Measurements from ENCODE around the gene OR2A12. TPM values are rescaled to one million over a fixed set of nuclear protein-coding genes. Genes with fewer than 3 reads are reported as not detected.

Gene OR2A12
- total RNA-seq, 1 experiment from 2014 or later = not detected

DNA sequence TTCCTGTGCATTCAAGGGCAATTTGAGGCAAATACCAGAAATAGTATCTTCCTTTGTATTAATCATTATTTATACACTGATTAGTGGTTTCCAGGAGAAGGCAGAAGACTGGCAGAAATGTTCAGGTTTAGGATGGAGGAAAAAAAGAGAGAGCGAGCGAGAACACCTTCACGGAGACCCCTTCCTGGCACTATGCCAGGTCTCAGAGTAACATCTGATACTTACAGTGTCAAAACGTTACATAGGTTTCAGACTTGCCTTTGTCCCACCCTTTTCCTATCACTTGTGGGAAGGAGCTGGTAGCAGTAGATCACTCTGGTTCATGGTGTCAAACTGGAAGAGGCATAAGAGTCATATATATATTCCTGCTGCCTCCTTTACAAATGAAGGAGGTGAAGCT lies 652 bp downstream of the OR2A12 start:
- no peaks in the 10 kb centered on the region for H3K27me3 ChIP-seq (replicated peaks; ENCODE audit: insufficient read depth, low read depth, low read length, poor library complexity)
- DNase-seq (ENCODE audit: low spot score) = no peak
- no TSS peak for BruUV-seq (replicated peaks)
- no peaks in the 10 kb centered on the region for H3K4me1 ChIP-seq (ENCODE audit: insufficient read depth, low read length, poor library complexity, severe bottlenecking)
- H3K36me3 ChIP-seq (ENCODE audit: insufficient read depth, low read length, poor library complexity, severe bottlenecking) = no peaks in the 10 kb centered on the region
- POLR2A ChIA-PET (ENCODE audit: low non-redundant PET) = no interaction called here
- TF ChIP-seq EZH2 (IDR thresholded peaks at IDR 0.05; ENCODE audit: borderline replicate concordance, low read depth, low read length, poor library complexity, severe bottlenecking) = no peak
- TF ChIP-seq, protein P1, sequence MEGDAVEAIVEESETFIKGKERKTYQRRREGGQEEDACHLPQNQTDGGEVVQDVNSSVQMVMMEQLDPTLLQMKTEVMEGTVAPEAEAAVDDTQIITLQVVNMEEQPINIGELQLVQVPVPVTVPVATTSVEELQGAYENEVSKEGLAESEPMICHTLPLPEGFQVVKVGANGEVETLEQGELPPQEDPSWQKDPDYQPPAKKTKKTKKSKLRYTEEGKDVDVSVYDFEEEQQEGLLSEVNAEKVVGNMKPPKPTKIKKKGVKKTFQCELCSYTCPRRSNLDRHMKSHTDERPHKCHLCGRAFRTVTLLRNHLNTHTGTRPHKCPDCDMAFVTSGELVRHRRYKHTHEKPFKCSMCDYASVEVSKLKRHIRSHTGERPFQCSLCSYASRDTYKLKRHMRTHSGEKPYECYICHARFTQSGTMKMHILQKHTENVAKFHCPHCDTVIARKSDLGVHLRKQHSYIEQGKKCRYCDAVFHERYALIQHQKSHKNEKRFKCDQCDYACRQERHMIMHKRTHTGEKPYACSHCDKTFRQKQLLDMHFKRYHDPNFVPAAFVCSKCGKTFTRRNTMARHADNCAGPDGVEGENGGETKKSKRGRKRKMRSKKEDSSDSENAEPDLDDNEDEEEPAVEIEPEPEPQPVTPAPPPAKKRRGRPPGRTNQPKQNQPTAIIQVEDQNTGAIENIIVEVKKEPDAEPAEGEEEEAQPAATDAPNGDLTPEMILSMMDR (conservative IDR thresholded peaks at IDR 0.05; ENCODE audit: low read depth, low read length) = no peak
- intact Hi-C loops (cut with micrococcal nuclease; ENCODE audit: unreplicated experiment) = no loop called here
- no peaks in the 10 kb centered on the region for H3K9me3 ChIP-seq (ENCODE audit: low read depth, low read length, poor library complexity, severe bottlenecking)
- no peak overlapping the region for H3K4me3 ChIP-seq (ENCODE audit: low read depth, low read length, poor library complexity, severe bottlenecking)
- CTCF ChIA-PET = no interaction called here
- no peak overlapping the region for H3K27ac ChIP-seq (ENCODE audit: low read depth, low read length, poor library complexity, severe bottlenecking)

DNA sequence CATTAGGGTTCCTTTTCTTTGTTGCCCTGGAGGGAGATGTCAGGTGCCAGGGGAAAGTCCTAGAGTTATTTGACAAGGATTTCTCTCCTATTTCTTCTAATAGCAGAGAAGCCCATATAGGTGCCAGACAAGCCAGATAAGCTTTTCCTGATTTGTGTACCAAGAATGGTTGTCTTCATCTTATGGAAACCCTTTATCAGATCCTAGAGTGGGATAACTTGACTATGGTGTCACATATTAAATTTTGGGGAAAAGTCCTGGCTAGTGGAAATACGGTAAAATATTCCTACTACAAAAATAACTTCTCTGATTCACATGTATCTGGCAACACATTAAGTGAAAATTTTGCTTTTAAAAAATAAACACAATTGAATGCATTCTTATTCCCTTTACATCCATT lies 1.2 kb downstream of the OR2A12 start:
- H3K27ac ChIP-seq (ENCODE audit: low read depth, low read length, poor library complexity, severe bottlenecking) = no peak overlapping the region
- no peak for DNase-seq (ENCODE audit: low spot score)
- no peak overlapping the region for H3K4me3 ChIP-seq (ENCODE audit: low read depth, low read length, poor library complexity, severe bottlenecking)
- no peaks in the 10 kb centered on the region for H3K9me3 ChIP-seq (ENCODE audit: low read depth, low read length, poor library complexity, severe bottlenecking)
- ChIA-PET CTCF (no interaction called here), POLR2A (ENCODE audit: low non-redundant PET) (no interaction called here)
- intact Hi-C loops (cut with micrococcal nuclease; ENCODE audit: unreplicated experiment) = no loop called here
- H3K36me3 ChIP-seq (ENCODE audit: insufficient read depth, low read length, poor library complexity, severe bottlenecking) = no peaks in the 10 kb centered on the region
- TF ChIP-seq, protein P1 (conservative IDR thresholded peaks at IDR 0.05; ENCODE audit: low read depth, low read length) = no peak
- no peak for TF ChIP-seq EZH2 (IDR thresholded peaks at IDR 0.05; ENCODE audit: borderline replicate concordance, low read depth, low read length, poor library complexity, severe bottlenecking)
- H3K27me3 ChIP-seq (replicated peaks; ENCODE audit: insufficient read depth, low read depth, low read length, poor library complexity) = no peaks in the 10 kb centered on the region
- BruUV-seq (replicated peaks) = no TSS peak
- H3K4me1 ChIP-seq (ENCODE audit: insufficient read depth, low read length, poor library complexity, severe bottlenecking) = no peaks in the 10 kb centered on the region

DNA sequence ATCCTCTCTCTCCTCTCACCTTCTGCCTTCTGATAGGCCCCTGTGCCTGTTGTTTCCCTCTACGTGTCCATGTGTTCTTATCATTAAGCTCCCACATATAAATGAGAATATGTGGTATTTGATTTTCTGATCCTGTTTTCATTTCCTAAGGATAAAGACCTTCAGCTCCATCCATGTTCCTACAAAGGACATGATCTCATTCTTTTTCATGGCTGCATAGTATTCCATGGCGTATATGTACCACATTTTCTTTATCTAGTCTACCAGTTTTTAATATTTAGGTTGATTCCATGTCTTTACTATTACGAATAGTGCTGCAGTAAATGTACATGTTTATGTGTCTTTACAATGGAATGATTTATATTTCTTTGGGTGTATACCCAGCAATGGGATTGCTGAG lies 4.6 kb downstream of the OR2A12 start:
- H3K36me3 ChIP-seq (ENCODE audit: insufficient read depth, low read length, poor library complexity, severe bottlenecking) = no peaks in the 10 kb centered on the region
- no TSS peak for BruUV-seq (replicated peaks)
- CTCF ChIA-PET = no interaction called here

More for the DNA sequence above, 4.6 kb downstream of the OR2A12 start:
- POLR2A ChIA-PET (ENCODE audit: low non-redundant PET) = no interaction called here
- no peaks in the 10 kb centered on the region for H3K9me3 ChIP-seq (ENCODE audit: low read depth, low read length, poor library complexity, severe bottlenecking)
- no peaks in the 10 kb centered on the region for H3K4me1 ChIP-seq (ENCODE audit: insufficient read depth, low read length, poor library complexity, severe bottlenecking)
- no peak for TF ChIP-seq EZH2 (IDR thresholded peaks at IDR 0.05; ENCODE audit: borderline replicate concordance, low read depth, low read length, poor library complexity, severe bottlenecking)
- TF ChIP-seq, protein P1 (conservative IDR thresholded peaks at IDR 0.05; ENCODE audit: low read depth, low read length) = no peak
- intact Hi-C loops (cut with micrococcal nuclease; ENCODE audit: unreplicated experiment) = no loop called here
- no peak for DNase-seq (ENCODE audit: low spot score)
- no peak overlapping the region for H3K27ac ChIP-seq (ENCODE audit: low read depth, low read length, poor library complexity, severe bottlenecking)
- no peaks in the 10 kb centered on the region for H3K27me3 ChIP-seq (replicated peaks; ENCODE audit: insufficient read depth, low read depth, low read length, poor library complexity)
- H3K4me3 ChIP-seq (ENCODE audit: low read depth, low read length, poor library complexity, severe bottlenecking) = no peak overlapping the region

All from A673 (cell line).